NCI-H2227 (cell line): ENCODE data around the gene NHLRC2.
"Not testable (repeated sequence)": the region's sequence is repeated elsewhere in the genome, so short reads cannot be mapped to it uniquely, and the experiment has no call there.

ENCODE experiments used
- DNase-seq: peaks from one replicate; lab custom pipeline; 2025; ENCODE audit not compliant: unreplicated experiment; lab: John Stamatoyannopoulos, UW

Gene NHLRC2, protein sequence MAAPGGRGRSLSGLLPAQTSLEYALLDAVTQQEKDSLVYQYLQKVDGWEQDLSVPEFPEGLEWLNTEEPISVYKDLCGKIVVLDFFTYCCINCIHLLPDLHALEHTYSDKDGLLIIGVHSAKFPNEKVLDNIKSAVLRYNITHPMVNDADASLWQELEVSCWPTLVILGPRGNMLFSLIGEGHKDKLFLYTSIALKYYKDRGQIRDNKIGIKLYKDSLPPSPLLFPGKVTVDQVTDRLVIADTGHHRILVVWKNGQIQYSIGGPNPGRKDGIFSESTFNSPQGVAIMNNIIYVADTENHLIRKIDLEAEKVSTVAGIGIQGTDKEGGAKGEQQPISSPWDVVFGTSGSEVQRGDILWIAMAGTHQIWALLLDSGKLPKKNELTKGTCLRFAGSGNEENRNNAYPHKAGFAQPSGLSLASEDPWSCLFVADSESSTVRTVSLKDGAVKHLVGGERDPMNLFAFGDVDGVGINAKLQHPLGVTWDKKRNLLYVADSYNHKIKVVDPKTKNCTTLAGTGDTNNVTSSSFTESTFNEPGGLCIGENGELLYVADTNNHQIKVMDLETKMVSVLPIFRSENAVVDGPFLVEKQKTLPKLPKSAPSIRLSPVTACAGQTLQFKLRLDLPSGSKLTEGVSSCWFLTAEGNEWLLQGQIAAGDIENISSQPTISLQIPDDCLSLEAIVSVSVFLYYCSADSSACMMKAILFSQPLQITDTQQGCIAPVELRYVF

DNA sequence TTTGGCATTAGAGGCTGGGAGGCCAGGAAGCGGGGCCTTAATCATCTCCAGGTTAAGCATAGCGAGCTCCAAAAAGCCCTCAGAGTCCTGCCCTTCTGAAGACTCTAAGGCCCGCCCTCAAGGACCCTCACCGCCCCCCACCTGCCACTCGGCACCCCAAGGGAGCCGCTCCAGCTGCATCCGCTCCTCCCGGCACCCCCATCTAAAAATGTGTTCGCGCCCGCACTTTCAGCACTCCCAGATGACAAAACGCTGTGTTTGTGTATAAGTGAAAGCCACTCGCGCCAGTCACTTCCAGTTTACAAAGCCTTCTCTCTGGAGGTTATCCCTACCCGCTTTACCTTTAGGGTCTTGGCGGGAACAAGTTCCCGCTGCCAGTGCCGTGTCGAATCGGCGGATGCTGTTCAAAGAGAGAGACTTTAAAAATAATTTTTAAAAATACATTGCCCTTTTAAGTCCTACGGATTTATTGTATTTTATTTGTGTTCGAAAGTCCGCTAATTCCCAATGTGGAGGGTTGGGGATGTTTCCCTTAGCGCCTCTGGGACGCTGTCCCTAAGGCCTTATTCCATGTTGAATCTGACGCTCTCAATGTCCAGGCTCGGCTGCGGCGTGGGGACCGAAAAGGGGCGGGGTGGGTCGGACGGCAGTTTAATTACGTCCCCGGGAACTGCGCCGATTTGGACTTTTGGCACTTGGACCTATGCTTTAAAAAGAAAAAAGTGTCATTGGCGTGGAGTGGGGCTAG, at the start of gene NHLRC2, which contains the start of gene DCLRE1A:
NHLRC2 (plus strand) TSS at position 649 of the 748 bp plus-strand sequence. CDS start 212 bp downstream, outside the sequence.
DCLRE1A (minus strand) TSS at position 70 of the 748 bp plus-strand sequence. CDS start 900 bp downstream, outside the sequence.
- DNase-seq, result peak; percentile 85

DNA sequence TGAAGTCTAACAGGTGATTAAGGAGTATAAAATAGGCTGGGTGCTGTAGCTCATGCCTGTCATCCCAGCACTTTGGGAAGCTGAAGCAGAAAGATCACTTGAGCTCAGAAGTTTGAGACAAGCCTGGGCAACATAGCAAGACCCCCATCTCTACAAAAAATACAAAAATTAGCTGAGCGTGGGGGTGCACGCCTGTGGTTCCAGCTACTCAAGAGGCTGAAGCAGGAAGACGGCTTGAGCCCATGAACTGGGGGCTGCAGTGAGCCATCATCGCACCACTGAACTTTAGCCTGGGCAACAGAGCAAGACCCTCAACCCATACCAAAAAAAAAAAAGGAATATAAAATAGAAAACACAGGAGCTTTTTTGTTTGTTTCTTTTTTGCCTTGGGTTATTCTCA, 48.0 kb upstream of the NHLRC2 start:
- DNase-seq, result no peak

DNA sequence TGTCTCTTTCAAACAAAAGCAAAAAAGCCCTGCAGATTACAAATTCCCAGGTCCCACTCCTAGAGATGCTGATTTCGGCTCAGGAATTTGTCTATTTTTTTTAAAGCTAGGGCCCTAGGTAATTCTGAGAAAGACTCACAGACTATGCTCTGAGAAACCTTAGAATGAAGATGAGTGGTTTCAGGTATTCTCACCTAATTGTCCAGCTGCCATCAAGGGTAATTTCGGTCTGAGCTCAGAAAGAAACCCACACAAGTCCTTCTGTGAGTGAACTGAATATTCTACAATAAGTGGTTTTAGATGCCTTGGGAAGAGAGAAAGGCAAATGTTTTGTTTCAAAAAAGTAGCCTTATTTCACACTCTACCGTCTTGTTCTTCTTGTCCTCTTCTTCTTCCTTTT, 46.3 kb upstream of the NHLRC2 start:
- DNase-seq, result no peak

DNA sequence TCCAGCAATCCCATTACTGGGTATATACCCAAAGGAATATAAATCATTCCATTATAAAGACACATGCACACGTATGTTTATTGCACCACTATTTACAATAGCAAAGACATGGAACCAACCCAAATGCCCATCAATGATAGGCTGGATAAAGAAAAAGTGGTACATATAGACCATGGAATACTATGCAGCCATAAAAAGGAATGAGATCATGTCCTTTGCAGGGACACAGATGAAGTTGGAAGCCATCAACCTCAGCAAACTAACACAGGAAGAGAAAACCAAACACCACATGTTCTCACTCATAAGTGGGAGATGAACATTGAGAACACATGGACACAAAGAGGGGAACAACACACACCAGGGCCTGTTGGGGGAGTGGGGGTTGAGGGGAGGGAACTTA, 39.8 kb upstream of the NHLRC2 start:
- DNase-seq, result not testable (repeated sequence)

DNA sequence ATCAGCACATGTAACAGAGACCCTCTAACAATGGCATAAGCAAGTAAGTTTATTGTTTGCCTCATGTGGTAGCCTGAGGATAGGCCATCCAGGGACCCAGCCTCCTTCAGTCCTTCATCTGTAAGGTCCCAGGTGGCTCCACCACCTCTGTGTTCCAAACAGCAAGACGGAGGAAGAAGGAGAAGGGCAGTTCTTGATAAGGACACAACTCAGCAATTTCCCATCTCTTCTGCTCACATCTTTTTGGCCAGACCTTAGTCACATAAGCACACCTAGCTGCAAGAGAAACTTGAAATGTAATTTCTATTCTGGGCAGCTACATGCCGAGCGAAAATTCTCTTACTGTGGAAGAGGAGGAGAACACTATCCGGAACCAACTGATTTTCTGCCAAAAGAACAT, 34.5 kb upstream of the NHLRC2 start:
- no peak for DNase-seq

DNA sequence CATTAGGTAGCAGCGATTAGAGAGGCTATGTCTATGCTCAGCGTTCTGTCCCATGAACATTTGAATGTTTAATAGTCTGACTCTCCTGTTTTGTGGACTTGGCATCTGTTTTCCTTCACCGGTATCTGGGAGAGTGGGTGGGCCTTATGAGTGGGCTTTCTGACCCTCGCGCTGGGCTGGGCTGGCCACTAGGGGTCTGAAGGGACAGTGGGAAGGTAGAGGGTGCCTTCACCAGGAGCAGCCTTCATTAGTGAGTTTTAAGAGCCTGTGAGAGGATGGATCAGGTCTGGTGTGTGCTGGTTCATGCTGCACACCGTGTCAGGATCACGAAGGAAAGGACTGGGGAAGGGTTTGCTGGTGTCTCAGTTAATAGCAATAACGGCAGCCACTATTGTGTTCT, 34.0 kb upstream of the NHLRC2 start:
- no peak for DNase-seq

DNA sequence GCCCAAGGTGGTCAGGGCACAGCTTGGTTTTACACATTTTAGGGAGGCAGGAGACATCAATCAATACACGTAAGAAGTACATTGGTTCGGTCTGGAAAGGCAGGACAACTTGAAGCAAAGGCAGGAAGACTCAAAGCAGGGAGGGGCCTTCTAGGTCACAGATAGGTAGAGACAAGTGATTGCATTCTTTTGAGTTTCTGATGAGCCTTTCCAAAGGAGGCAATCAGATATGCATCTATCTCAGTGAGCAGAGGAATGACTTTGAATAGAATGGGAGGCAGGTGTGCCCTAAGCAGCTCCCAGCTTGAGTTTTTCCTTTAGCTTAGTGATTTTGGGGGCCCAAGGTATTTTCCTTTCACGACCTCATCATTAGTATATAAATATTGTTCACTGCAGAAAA, 33.2 kb upstream of the NHLRC2 start:
- DNase-seq, result not testable (repeated sequence)

DNA sequence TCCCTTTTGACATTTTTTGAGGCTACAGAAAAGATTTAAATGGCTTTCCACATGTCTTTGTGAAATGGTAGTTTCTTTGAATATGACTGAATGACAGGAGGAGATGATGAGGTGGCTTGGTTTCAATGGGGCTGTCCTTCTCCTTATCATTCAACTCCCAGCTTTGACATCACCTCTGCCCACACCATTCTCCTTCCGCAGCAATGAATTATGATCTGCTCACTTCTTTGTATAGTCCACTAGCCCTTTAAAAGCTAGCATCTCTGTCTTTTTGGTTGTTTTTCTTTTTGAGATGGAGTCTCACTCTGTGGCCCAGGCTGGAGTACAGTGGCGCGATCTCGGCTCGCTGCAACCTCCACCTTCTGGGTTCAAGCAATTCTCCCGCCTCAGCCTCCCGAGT, 32.3 kb upstream of the NHLRC2 start:
- no peak for DNase-seq

DNA sequence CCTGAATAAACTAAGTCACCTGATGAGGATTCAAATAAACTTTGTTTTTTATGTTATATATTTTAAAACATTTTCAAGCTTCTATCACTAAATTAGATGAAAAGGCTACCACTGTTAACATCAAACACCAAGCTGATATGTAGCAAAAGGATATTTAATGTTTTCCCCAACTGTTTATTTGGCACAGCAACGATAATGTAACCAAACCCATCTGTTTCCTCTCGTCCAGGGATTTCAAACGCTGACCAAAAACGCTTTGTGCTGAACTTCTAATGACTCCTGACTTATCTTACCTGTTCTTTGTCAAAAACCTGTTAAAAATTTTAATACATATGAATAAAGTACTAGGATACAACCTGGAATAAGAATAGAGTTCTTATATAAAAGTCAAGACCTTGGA, 31.1 kb upstream of the NHLRC2 start:
- no peak for DNase-seq

DNA sequence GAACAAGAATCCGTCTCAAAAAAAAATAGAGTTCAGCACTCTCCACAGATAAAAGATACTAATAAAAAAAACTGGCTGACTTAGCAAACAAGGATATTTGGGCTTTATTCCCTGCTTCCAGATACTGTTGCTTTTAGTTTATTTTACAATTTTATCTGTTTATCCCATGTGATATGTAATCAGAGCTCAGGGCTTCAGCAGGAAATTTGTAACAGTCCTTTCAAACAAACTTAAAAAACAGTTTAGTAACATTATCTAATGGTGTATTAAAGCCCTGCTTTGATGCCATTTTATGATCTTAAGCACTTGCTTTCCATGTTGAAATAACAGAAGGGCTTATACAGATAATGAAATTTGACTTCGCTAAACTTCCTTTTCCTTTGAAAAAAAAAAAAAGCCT, 28.7 kb upstream of the NHLRC2 start:
- no peak for DNase-seq

DNA sequence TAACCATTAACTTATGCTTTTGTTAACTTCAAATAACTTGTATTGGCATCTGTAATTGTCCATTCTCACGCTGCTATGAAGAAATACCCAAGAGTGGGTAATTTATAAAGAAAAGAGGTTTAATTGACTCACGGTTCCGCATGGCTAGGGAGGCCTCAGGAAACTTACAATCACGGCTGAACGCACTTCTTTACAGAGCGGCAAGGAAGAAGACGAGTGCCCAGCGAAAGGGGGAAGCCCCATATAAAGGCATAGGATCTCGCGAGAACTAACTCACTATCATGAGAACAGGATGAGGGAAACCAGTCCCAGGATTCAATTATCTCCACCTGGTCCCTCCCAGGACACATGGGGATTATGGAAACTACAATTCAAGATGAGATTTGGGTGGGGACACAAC, 25.9 kb upstream of the NHLRC2 start:
- DNase-seq, result not testable (repeated sequence)

DNA sequence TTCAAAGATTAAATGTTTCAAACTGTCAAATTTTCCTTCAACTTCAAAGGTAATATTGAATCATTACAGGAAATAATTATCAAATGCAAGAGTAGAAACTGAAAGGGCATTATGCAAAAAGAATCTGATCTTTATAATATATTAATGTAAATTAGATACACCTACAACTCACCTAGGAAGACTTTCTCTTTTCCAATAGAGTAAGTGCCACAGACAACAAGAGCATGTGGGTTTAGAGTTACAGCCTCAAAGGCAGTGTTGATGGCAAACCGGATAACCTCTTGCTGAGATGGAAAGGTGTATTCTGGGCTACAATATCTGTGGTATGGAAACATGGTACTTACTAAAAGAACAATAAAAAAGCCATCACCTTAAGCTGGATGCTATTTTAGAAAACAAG, 12.3 kb upstream of the NHLRC2 start:
- no peak for DNase-seq

DNA sequence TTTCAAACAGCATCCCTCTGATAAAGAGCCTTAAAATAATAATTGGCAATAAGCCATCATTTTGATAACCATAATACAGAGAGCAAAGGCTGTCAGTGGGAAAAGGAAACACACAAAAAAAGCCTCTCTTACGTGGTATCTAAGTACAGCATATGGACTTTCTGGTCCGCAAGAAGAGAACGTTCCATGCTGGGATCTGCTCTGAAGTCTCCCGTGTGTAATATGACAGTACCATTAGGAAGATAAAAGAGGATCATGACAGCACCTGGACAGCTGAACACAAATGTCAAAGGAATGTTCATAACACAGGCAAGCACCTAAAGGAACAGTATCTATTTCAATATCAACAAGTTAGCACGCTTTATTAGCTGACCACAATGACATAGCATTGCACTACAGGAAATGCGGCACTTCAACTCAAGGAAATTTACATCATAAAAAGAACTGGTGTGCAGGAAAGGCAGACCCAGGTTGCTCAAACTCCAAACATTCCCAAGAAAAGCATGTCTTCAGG, 10.4 kb upstream of the NHLRC2 start:
- DNase-seq, result no peak

DNA sequence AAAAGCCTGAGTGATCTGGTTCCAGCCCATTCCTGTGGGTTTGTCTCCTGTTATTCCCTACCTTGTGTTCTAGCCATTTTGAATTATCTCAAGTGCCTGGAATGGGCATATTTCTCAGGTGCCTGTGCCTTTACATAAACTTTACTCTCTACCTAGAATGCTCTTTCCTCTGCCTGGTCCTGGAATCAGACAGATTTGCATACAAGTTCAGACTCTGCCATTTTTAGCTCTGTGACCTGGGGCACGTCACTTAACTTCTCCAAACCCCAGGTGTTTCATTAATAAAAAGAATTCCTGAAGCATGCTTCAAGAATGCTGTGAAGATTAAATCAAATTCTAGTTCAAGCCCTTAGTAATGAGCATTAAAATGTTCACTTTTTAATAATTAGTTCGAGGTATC, 8.4 kb upstream of the NHLRC2 start:
- no peak for DNase-seq

DNA sequence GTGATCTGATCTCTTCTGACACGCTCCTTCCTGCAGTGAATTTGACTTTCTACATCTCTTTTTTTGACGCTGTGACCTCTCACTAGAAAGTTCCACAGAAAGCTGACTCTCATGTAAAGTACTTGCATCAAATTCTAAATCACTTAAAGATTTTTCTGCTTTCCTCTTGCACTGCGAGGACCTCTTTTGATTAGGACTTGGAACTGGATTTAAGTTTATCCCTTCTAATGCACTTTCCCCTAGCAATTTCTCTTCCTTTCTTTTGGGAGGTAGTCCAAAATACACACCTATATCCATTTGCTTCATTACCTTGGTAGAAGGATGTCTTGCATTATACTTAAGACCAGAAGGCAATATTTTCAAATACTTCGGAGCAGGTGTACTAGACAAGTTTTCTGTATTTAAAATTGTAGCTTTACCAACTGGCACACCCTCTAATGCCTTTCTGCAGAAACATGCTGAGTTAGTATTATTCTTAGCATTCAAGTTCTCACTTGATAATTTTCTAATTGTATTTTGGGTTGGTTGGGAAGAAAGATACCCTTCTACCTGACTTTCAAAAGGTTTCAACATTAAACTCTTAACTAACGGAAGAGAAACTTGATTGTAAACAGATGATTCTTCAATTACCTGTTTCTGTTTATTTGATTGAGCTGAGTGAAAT, 5.2 kb upstream of the NHLRC2 start:
- DNase-seq, result no peak

DNA sequence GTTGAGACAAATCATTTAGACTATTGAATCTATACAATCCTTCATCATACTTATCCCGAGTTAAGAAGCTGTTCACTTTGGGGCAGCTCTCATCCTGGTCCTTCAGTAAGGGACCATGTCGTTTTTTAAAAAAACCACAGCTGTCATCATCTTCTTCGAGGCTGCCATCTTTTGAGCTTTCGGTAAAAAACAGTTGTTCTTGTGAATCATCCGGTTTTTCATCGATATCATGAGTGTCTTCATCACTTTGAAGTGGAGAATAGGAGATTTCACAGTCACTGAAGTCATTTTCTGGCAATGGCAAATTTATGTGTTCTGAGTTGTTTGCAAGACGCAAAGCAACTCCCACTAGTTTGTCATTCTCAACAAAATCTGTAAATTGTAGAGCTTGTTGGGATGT, 4.5 kb upstream of the NHLRC2 start:
- no peak for DNase-seq

DNA sequence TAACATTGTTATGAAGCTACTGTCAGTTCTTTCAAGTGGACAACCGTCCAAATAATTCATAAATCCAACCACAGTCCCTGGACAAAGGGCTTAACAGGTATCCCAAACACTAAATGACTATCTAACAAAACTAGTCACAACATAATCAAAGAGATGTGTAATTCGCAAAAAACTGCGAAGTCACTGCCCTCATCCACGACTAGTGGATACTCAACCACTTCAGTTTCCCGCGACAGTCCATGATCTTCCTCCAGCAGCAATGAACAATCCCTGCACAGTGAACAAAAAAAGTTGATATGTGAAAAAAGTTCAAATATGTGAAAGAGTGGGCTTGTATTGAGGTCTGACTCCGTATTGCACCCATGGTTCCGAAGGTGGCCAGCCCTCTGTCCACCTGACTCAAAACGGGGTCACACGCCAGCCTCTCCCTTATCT, 866 bp upstream of the NHLRC2 start:
- DNase-seq, result no peak

DNA sequence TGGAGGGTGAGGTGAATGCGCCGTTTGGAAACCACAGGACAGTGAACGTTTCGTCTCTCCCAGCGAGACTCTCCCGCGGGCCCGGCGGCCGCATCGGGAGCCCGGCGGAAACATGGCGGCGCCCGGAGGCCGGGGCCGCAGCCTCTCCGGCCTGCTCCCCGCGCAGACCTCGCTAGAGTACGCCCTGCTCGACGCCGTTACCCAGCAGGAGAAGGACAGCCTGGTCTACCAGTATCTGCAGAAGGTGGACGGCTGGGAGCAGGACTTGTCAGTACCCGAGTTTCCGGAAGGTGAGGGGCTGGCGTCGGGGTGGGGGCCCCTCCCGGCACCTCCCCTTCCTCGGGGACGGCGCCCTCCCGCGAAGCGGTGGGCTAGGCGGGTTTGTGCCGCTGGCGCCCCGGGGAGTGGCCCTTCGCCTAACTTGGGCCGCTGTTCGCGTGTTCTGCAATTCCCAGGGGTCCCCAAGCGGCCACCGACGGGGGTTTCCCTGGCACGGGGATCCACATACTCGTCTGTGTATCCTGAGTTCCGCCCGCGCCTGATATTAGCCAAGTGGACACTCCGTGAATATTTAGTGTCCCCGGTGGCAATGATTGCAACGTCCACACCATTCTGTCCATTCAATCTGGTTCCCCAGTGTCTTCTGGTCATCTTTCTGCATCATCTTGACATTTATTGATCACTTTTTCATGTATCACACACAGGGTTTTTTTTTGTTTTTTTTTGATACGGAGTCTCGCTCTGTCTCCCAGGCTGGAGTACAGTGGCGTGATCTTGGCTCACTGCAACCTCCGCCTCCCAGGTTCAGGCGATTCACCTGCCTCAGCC, 514 bp downstream of the NHLRC2 start:
- DNase-seq, result peak; percentile 73

DNA sequence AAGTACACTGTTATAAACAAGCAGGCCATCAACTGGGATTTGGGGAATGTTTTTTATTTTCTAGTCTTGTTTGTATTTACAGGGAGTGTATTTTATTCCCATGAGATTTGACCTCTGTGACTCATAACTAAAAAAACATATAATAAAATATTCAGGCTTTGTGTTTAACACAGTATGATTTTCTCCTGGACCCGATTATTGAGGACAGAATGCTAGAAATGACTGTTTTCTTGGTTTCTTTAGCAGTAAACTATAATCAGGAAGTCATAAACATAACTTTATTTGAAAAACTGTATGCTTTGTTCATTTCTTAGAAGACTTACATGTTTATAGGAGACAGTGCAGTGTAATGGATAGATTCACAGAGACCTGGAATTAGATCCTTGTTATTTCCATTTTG, 2.1 kb downstream of the NHLRC2 start:
- DNase-seq, result no peak

DNA sequence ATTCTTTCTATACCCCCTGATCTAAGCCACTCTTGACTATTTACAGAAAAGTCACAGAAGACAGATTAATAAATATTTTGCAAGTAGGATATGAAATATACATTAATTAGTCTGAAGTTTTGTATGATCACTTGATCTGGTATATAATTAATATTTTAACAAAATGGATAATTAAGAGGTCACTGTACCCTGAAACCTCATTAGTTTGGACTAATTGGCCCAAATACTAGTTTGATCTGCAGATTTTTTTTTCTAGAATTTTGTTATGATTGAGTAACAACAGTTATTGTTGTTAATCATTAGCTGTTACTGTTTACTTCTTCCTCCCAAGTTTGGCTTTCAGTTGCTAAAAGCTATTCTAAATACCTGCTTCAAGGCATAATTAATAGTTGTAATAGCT, 2.7 kb downstream of the NHLRC2 start:
- DNase-seq, result no peak
